Suprapubic skin (tissue), 4 donors: ENCODE results near the gene LARGE1. TPM values are rescaled to one million over a fixed set of nuclear protein-coding genes. Genes with fewer than 3 reads are reported as not detected.

Source experiments
- DNase-seq, 2 donors: peaks; one replicate each; pipeline ENCODE4 v3.0.0-alpha.2; 2019; ENCODE audit warnings: low spot score in 2 of 2
- H3K27ac ChIP-seq: fragments of 200-600 bp; sonication (generic); one replicate; pipeline ENCODE4 v1.5.1; 2019
- H3K27me3 ChIP-seq: fragments of 200-600 bp; sonication (generic); one replicate; pipeline ENCODE4 v1.5.1; 2019
- H3K36me3 ChIP-seq: fragments of 200-600 bp; sonication (generic); one replicate; pipeline ENCODE4 v1.5.1; 2019
- H3K4me1 ChIP-seq: fragments of 200-600 bp; sonication (generic); one replicate; pipeline ENCODE4 v1.5.1; 2019
- H3K4me3 ChIP-seq: fragments of 200-600 bp; sonication (generic); one replicate; pipeline ENCODE4 v1.5.1; 2019; ENCODE audit warnings: mild to moderate bottlenecking
- H3K9me3 ChIP-seq: fragments of 200-600 bp; sonication (generic); one replicate; pipeline ENCODE4 v1.5.1; 2019
- EP300 ChIP-seq: sonication (generic); formaldehyde crosslinking; IDR thresholded peaks from one replicate; pipeline ENCODE4 v1.6.1; 2017; ENCODE audit warnings: antibody characterized with exemption
- POLR2A ChIP-seq, 2 donors: fragments of 450-650 bp; IDR thresholded peaks; one replicate each; pipeline ENCODE4 v1.6.1; 2017; ENCODE audit warnings: antibody characterized with exemption in 2 of 2, mild to moderate bottlenecking in 2 of 2, moderate library complexity in 2 of 2
- POLR2AphosphoS5 ChIP-seq, 3 donors: sonication (generic); formaldehyde crosslinking; IDR thresholded peaks; one replicate each; pipeline ENCODE4 v1.6.1; 2017; ENCODE audit warnings: antibody characterized with exemption in 3 of 3
- WGBS: methylation state at CpG from one replicate; pipeline ENCODE4 v1.1.5; 2018; 5-methylcytosine and 5-hydroxymethylcytosine counted together
- total RNA-seq, 4 donors: library from RNA; depleted of rRNA; stranded (reverse); fragments of >200 nt; gene quantifications; one replicate each; pipeline ENCODE4 v1.1.0, GENCODE V29; 2016
- TF ChIP-seq, protein P1 (sequence below), 2 donors: fragments of 200-600 bp in 1 of 2; fragments of 450-650 bp in 1 of 2; sonication (generic) in 1 of 2; IDR thresholded peaks; one replicate each; pipeline ENCODE4 v1.5.1; 2016 to 2019; ENCODE audit warnings: antibody characterized with exemption in 2 of 2, mild to moderate bottlenecking in 1 of 2, moderate library complexity in 1 of 2

Gene LARGE1
- total RNA-seq, 4 donors from 2014 or later, result 12.1 to 41.6 (median 21.1) TPM

DNA sequence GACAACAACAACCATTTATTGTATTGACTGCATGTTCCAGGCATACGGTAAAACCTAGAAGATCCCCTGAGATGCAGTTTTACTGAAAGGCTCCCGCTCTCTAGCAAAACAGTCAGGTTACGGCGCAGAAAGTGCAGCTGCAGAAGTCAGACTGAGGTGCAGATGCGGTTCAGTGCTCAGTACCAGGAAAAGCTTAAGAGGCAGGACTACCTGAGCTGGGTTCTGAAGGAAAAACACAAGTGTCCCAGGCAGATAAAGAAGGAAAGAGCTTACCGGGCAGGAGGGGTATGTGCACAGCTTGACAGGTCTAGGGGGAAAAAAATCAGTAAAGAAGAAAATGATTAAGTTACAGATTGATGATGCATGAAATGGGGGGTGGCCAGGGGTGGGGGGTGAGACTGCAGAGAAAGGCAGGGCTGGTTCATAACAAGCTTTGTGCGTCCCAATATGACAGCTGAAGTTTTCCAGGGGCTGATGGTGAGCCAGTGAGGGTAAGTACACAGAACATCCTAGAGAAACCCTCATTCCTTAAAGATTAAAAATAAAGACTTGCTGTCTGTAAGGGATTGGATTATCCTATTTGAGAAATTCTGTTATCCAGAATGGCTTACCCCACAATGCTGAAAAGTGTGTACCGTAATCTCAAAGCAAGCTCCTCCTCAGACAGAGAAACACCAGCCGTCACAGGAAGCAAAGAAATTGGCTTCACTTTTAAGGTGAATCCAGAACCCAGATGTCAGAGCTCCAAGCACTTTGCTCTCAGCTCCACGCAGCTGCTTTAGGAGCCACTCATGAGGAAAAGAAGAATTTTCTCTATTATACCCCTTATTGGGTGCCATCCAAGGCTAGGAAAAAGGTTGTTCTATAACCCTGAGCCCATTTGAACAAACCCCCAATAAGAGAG, 11.9 kb downstream of the LARGE1 start:
- Histone ChIP-seq H3K36me3 (no peaks in the 10 kb centered on the region), H3K4me3 (no peak overlapping the region), H3K4me1 (peaks cover 7% of the 10 kb centered on the region), H3K27ac (no peak overlapping the region), H3K27me3 (no peaks in the 10 kb centered on the region), H3K9me3 (no peaks in the 10 kb centered on the region)
- 94% methylated on average over 10 of the region's 10 CpGs for WGBS
- TF ChIP-seq POLR2AphosphoS5 (IDR thresholded peaks at IDR 0.05) (no peak), EP300 (no peak), POLR2A (IDR thresholded peaks at IDR 0.05) (no peak)
- TF ChIP-seq, protein P1, sequence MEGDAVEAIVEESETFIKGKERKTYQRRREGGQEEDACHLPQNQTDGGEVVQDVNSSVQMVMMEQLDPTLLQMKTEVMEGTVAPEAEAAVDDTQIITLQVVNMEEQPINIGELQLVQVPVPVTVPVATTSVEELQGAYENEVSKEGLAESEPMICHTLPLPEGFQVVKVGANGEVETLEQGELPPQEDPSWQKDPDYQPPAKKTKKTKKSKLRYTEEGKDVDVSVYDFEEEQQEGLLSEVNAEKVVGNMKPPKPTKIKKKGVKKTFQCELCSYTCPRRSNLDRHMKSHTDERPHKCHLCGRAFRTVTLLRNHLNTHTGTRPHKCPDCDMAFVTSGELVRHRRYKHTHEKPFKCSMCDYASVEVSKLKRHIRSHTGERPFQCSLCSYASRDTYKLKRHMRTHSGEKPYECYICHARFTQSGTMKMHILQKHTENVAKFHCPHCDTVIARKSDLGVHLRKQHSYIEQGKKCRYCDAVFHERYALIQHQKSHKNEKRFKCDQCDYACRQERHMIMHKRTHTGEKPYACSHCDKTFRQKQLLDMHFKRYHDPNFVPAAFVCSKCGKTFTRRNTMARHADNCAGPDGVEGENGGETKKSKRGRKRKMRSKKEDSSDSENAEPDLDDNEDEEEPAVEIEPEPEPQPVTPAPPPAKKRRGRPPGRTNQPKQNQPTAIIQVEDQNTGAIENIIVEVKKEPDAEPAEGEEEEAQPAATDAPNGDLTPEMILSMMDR (IDR thresholded peaks at IDR 0.05), result no peak
- no peak for DNase-seq

DNA sequence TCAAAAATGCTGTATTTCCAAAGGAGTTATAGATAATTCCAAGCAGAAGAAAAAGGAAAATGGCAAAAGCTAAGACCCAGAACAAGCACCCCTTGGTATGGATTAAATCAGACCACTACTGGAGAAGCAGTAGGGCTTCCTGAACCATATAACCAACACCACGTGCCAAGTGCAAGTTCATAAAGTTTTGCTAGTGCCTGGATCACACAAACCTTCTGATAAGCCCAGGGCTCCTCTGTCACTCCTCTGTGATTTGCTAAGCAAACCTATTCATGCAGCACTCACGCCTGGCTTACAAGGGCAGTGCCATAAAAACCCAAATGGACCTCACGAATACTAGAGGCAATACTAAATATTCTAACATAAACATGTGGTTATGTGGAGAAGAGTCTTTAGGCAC, 13.3 kb downstream of the LARGE1 start:
- Histone ChIP-seq H3K4me3 (no peak overlapping the region), H3K36me3 (no peaks in the 10 kb centered on the region), H3K27me3 (no peaks in the 10 kb centered on the region), H3K9me3 (no peaks in the 10 kb centered on the region), H3K27ac (no peak overlapping the region), H3K4me1 (peaks cover 7% of the 10 kb centered on the region)
- WGBS, result 89% methylated on average over 3 of the region's 3 CpGs
- TF ChIP-seq, protein P1 (IDR thresholded peaks at IDR 0.05), result no peak
- no peak for TF ChIP-seq EP300
- no peak for TF ChIP-seq POLR2A (IDR thresholded peaks at IDR 0.05)
- TF ChIP-seq POLR2AphosphoS5 (IDR thresholded peaks at IDR 0.05), result no peak
- no peak for DNase-seq

DNA sequence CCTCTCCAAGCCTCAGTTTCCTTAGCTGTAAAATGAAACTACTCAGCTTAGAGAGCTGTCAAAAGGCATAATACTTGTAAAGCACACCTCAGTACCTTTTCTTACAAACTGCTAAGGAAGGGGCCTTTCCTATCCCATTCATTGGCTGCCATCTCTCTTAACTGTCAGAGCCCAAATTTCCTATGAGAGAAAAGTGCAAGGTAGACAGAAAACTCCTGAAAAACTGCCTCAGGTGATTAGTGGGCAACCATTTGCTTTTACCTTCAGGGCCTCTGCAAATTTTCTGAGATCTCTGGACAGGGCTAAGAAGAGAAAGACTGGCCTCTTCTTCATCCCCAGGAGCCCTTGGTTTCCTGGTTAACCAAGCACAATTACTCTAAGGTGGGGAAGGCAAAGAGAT, 13.8 kb downstream of the LARGE1 start:
- no peak for TF ChIP-seq POLR2AphosphoS5 (IDR thresholded peaks at IDR 0.05)
- TF ChIP-seq EP300, result no peak
- no peak for TF ChIP-seq POLR2A (IDR thresholded peaks at IDR 0.05)
- TF ChIP-seq, protein P1 (IDR thresholded peaks at IDR 0.05), result no peak
- no peak for DNase-seq
- H3K27ac ChIP-seq, result no peak overlapping the region
- peaks cover 7% of the 10 kb centered on the region for H3K4me1 ChIP-seq
- H3K27me3 ChIP-seq, result no peaks in the 10 kb centered on the region
- H3K9me3 ChIP-seq, result no peaks in the 10 kb centered on the region
- H3K36me3 ChIP-seq, result no peaks in the 10 kb centered on the region
- no peak overlapping the region for H3K4me3 ChIP-seq

DNA sequence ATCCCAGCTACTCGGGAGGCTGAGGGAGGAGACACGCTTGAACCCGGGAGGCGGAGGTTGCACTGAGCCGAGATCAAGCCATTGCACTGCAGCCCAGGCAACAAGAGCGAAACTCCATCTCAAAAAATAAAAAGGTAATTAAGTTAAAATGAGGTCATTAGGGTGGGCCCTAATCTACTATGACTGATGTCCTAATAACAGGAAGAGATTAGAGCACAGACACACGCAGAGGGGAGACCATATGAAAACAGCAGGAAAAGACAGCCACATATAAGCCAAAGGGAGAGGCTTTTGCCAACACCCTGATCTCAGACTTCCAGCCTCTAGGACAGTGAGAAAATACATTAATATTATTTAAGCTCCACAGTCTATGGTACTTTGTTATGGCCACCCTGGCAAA, 17.3 kb downstream of the LARGE1 start:
- 84% methylated on average over 7 of the region's 7 CpGs for WGBS

DNA sequence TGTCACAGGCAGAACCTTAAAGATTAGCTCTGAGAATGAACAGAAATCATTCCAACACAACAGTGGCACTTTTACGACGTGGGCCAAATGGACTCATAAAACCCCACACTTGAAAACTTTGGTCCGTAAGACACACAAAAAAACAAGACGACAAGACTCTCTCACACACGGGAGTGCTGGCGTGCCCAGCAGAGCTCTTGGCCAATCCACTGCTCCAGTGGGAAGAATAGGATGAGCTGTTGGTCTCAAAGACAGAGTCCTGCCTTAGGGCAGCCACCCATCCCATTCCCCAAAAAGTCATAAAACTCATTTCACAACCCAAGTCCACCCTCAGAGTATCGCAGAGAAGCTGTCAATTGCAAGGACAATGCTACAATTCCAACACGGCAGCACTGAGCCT, 18.2 kb downstream of the LARGE1 start:
- no peaks in the 10 kb centered on the region for H3K36me3 ChIP-seq

More for the DNA sequence above, 17.3 kb downstream of the LARGE1 start:
- H3K27ac ChIP-seq, result no peak overlapping the region
- H3K4me3 ChIP-seq, result no peak overlapping the region
- H3K27me3 ChIP-seq, result no peaks in the 10 kb centered on the region
- no peak for DNase-seq
- H3K36me3 ChIP-seq, result no peaks in the 10 kb centered on the region
- TF ChIP-seq POLR2AphosphoS5 (IDR thresholded peaks at IDR 0.05) (no peak), EP300 (no peak), POLR2A (IDR thresholded peaks at IDR 0.05) (no peak)
- TF ChIP-seq, protein P1 (IDR thresholded peaks at IDR 0.05), result no peak
- H3K9me3 ChIP-seq, result no peaks in the 10 kb centered on the region
- no peaks in the 10 kb centered on the region for H3K4me1 ChIP-seq

More for the DNA sequence above, 18.2 kb downstream of the LARGE1 start:
- Histone ChIP-seq H3K27ac (no peak overlapping the region), H3K4me3 (no peak overlapping the region), H3K27me3 (no peaks in the 10 kb centered on the region), H3K4me1 (no peaks in the 10 kb centered on the region), H3K9me3 (no peaks in the 10 kb centered on the region)
- 92% methylated on average over 8 of the region's 8 CpGs for WGBS
- DNase-seq, result no peak
- TF ChIP-seq, protein P1 (IDR thresholded peaks at IDR 0.05), result no peak
- TF ChIP-seq EP300 (no peak), POLR2A (IDR thresholded peaks at IDR 0.05) (no peak), POLR2AphosphoS5 (IDR thresholded peaks at IDR 0.05) (no peak)
